IMR-90 (cell line): ENCODE results near the gene DIP2B. TPM values are rescaled to one million over a fixed set of nuclear protein-coding genes. Genes with fewer than 3 reads are reported as not detected.

Experiments
- ATAC-seq: fragments of 200-7000 bp; cut with Tn5 transposase; 2 replicates; pipeline ENCODE4 v1.9.1; 2020; ENCODE audit warnings: low read depth, mild to moderate bottlenecking, moderate library complexity
- BruUV-seq: library from RNA; stranded (reverse); fragments of 400-500 nt; replicated peaks from 2 replicates; lab custom pipeline; 2021; lab: Mats Ljungman, UMichigan
- CTCF ChIA-PET: fragments of 300-600 bp; formaldehyde crosslinking; extraction: SDS; loops from one replicate; lab custom pipeline; 2021; ENCODE audit warnings: antibody characterized with exemption; lab: Yijun Ruan, JAX
- POLR2A ChIA-PET: fragments of 300-600 bp; sonication (Branson Sonifier 250); formaldehyde crosslinking; loops from one replicate; lab custom pipeline; 2022; ENCODE audit warnings: antibody characterized with exemption; ENCODE audit not compliant: unreplicated experiment; lab: Charles Lee
- DNase-seq: peaks from one replicate; pipeline ENCODE4 v3.0.0; 2013
- H2AFZ ChIP-seq: replicated peaks from 2 replicates; pipeline ENCODE3; 2013; ENCODE audit warnings: low read length, mild to moderate bottlenecking; ENCODE audit not compliant: poor library complexity
- H2AK5ac ChIP-seq: 2 replicates; pipeline ENCODE4 v1.6.1; 2013; ENCODE audit warnings: low read depth, low read length, inconsistent platforms
- H2AK9ac ChIP-seq: replicated peaks from 2 replicates; pipeline ENCODE3; 2013; ENCODE audit warnings: mild to moderate bottlenecking, low read depth, low read length, moderate library complexity; ENCODE audit not compliant: poor library complexity
- H2BK120ac ChIP-seq: 2 replicates; pipeline ENCODE4 v1.6.1; 2013; ENCODE audit warnings: low read depth, low read length, inconsistent platforms
- H2BK15ac ChIP-seq: 3 replicates; pipeline ENCODE4 v1.6.1; 2013; ENCODE audit warnings: low read depth, low read length, inconsistent platforms
- H2BK20ac ChIP-seq: 2 replicates; pipeline ENCODE4 v1.6.1; 2013; ENCODE audit warnings: low read depth, mild to moderate bottlenecking, inconsistent platforms, low read length, moderate library complexity
- H2BK5ac ChIP-seq: 2 replicates; pipeline ENCODE4 v1.6.1; 2013; ENCODE audit warnings: mild to moderate bottlenecking, low read depth, low read length, inconsistent platforms; ENCODE audit not compliant: poor library complexity, severe bottlenecking
- H3K14ac ChIP-seq: replicated peaks from 2 replicates; pipeline ENCODE4 v1.6.1; 2013; ENCODE audit warnings: low read depth, low read length, inconsistent platforms
- H3K18ac ChIP-seq: 2 replicates; pipeline ENCODE4 v1.6.1; 2013; ENCODE audit warnings: low read depth, low read length, control low read depth
- H3K23ac ChIP-seq: 2 replicates; pipeline ENCODE4 v1.6.1; 2013; ENCODE audit warnings: low read depth, low read length, inconsistent platforms
- H3K27ac ChIP-seq: 2 replicates; pipeline ENCODE4 v1.5.1; 2013; ENCODE audit warnings: mild to moderate bottlenecking, control low read depth, low read length; ENCODE audit not compliant: insufficient read depth
- H3K27me3 ChIP-seq: 2 replicates; pipeline ENCODE4 v1.6.1; 2013; ENCODE audit warnings: low read length; ENCODE audit not compliant: control insufficient read depth, insufficient read depth
- H3K36me3 ChIP-seq: 2 replicates; pipeline ENCODE4 v1.6.1; 2013; ENCODE audit warnings: low read length, mixed read lengths; ENCODE audit not compliant: control insufficient read depth, insufficient read depth
- H3K4ac ChIP-seq: 2 replicates; pipeline ENCODE4 v1.6.1; 2013; ENCODE audit warnings: low read depth, low read length, inconsistent platforms
- H3K4me1 ChIP-seq: 2 replicates; pipeline ENCODE4 v1.6.1; 2013; ENCODE audit warnings: low read length, mixed read lengths; ENCODE audit not compliant: control insufficient read depth, insufficient read depth
- H3K4me2 ChIP-seq: 2 replicates; pipeline ENCODE4 v1.6.1; 2013; ENCODE audit warnings: low read depth, mild to moderate bottlenecking, control low read depth, low read length, moderate library complexity
- H3K4me3 ChIP-seq: 2 replicates; pipeline ENCODE4 v1.5.1; 2013; ENCODE audit warnings: low read depth, mild to moderate bottlenecking, control low read depth, low read length, moderate library complexity; ENCODE audit not compliant: insufficient read depth
- H3K56ac ChIP-seq: 2 replicates; pipeline ENCODE4 v1.6.1; 2013; ENCODE audit warnings: low read length, inconsistent platforms; ENCODE audit not compliant: insufficient read depth; ENCODE audit errors: extremely low read depth
- H3K79me1 ChIP-seq, 2 experiments: 2 replicates each; pipeline ENCODE4 v1.6.1; 2013; ENCODE audit warnings: low read length in 2 of 2, inconsistent platforms in 1 of 2, low read depth in 1 of 2
- H3K9ac ChIP-seq: 2 replicates; pipeline ENCODE4 v1.6.1; 2013; ENCODE audit warnings: low read depth, low read length, control low read depth
- H3K9me1 ChIP-seq: 2 replicates; pipeline ENCODE4 v1.6.1; 2013; ENCODE audit warnings: low read length, inconsistent platforms; ENCODE audit not compliant: insufficient read depth
- H3K9me3 ChIP-seq: 2 replicates; pipeline ENCODE4 v1.6.1; 2013; ENCODE audit warnings: low read length; ENCODE audit not compliant: control insufficient read depth, insufficient read depth
- H4K20me1 ChIP-seq: 2 replicates; pipeline ENCODE4 v1.6.1; 2013; ENCODE audit warnings: low read length, inconsistent platforms; ENCODE audit not compliant: insufficient read depth
- H4K5ac ChIP-seq: 2 replicates; pipeline ENCODE4 v1.6.1; 2013; ENCODE audit warnings: mild to moderate bottlenecking, low read depth, low read length, control low read depth
- H4K8ac ChIP-seq, 2 experiments: 2 replicates each; pipeline ENCODE4 v1.6.1; 2013; ENCODE audit warnings: low read depth in 2 of 2, low read length in 2 of 2, control low read depth in 1 of 2, inconsistent platforms in 1 of 2
- H4K91ac ChIP-seq: 2 replicates; pipeline ENCODE4 v1.6.1; 2013; ENCODE audit warnings: low read depth, low read length, inconsistent platforms; ENCODE audit not compliant: insufficient read depth
- BHLHE40 ChIP-seq: fragments of 150-350 bp; IDR thresholded peaks from 2 replicates; pipeline ENCODE4 v1.6.1; 2016; ENCODE audit warnings: mild to moderate bottlenecking, low read depth, low read length
- CEBPB ChIP-seq: IDR thresholded peaks from 2 replicates; pipeline ENCODE4 v1.6.1; 2012; ENCODE audit warnings: low read depth, low read length, improper control_type of control experiment
- CHD1 ChIP-seq: IDR thresholded peaks from 2 replicates; pipeline ENCODE4 v1.6.1; 2012; ENCODE audit warnings: low read depth, low read length, improper control_type of control experiment
- FOS ChIP-seq: fragments of 150-350 bp; IDR thresholded peaks from 2 replicates; pipeline ENCODE4 v1.6.1; 2016; ENCODE audit warnings: low read depth, low read length
- MAFK ChIP-seq: IDR thresholded peaks from 2 replicates; pipeline ENCODE4 v1.6.1; 2012; ENCODE audit warnings: low read depth, low read length, improper control_type of control experiment
- MXI1 ChIP-seq: IDR thresholded peaks from 2 replicates; pipeline ENCODE4 v1.6.1; 2012; ENCODE audit warnings: low read depth, mild to moderate bottlenecking, low read length, moderate library complexity, borderline replicate concordance
- NFE2L2 ChIP-seq: fragments of 150-350 bp; IDR thresholded peaks from 2 replicates; pipeline ENCODE4 v1.6.1; 2016; ENCODE audit warnings: low read depth, mild to moderate bottlenecking, low read length
- POLR2A ChIP-seq: IDR thresholded peaks from 2 replicates; pipeline ENCODE4 v1.6.1; 2012; ENCODE audit warnings: mild to moderate bottlenecking, low read depth, low read length
- RFX5 ChIP-seq: IDR thresholded peaks from 2 replicates; pipeline ENCODE4 v1.8.0; 2012; ENCODE audit warnings: low read depth, mild to moderate bottlenecking, low read length, moderate library complexity
- SMC3 ChIP-seq: fragments of 150-350 bp; IDR thresholded peaks from 2 replicates; pipeline ENCODE4 v1.6.1; 2016; ENCODE audit warnings: low read depth, mild to moderate bottlenecking, antibody characterized with exemption, low read length, moderate library complexity
- USF2 ChIP-seq: fragments of 150-350 bp; IDR thresholded peaks from 2 replicates; pipeline ENCODE4 v1.6.1; 2017; ENCODE audit warnings: mild to moderate bottlenecking, antibody characterized with exemption, low read length, low read depth
- WGBS, 2 experiments: methylation state at CpG; one replicate each; pipeline versions ENCODE4 v1.1.5 to v1.1.7; 2013; ENCODE audit warnings: missing lambda C conversion rate in 2 of 2; ENCODE audit not compliant: insufficient read length in 1 of 2; ENCODE audit errors: extremely low coverage in 2 of 2; 5-methylcytosine and 5-hydroxymethylcytosine counted together
- dilution Hi-C: fragments of 300-500 bp; cut with HindIII; formaldehyde crosslinking; loops from one replicate; pipeline ENCODE4 v1.14.3; 2018; ENCODE audit warnings: low sequenced_read_pairs; ENCODE audit not compliant: unreplicated experiment
- in situ Hi-C: fragments of 300-500 bp; cut with MboI; formaldehyde crosslinking; loops from 3 replicates; pipeline ENCODE4 v1.14.3; 2019; ENCODE audit warnings: low sequenced_read_pairs, inconsistent platforms, mixed read lengths
- intact Hi-C: fragments of 100-400 bp; cut with micrococcal nuclease; formaldehyde crosslinking; loops from 2 replicates; pipeline ENCODE4 v1.10.0; 2022
- polyA plus RNA-seq, 3 experiments: library from polyadenylated mRNA; depleted of rRNA; stranded (reverse); fragments of >200 nt; gene quantifications; 2 replicates each; pipeline ENCODE4 v1.2.3, GENCODE V29; 2012; ENCODE audit warnings: low replicate concordance in 1 of 3
- total RNA-seq: library from RNA; depleted of rRNA; stranded (reverse); fragments of >200 nt; gene quantifications from 2 replicates; pipeline ENCODE4 v1.2.3, GENCODE V29; 2012
- TF ChIP-seq, protein P1 (sequence below): conservative IDR thresholded peaks from 2 replicates; pipeline ENCODE4 v1.5.1; 2012; ENCODE audit warnings: mild to moderate bottlenecking, low read depth, low read length, improper control_type of control experiment
- TF ChIP-seq, protein P2 (sequence below): fragments of 150-350 bp; IDR thresholded peaks from 2 replicates; pipeline ENCODE4 v1.6.1; 2016; ENCODE audit warnings: low read depth, mild to moderate bottlenecking, low read length, moderate library complexity, borderline replicate concordance

DIP2B gene
- total and polyA plus RNA-seq, 2 of the 4 experiments (the other 2 are of a cell fraction), result 7.7 to 12.9 TPM

DNA sequence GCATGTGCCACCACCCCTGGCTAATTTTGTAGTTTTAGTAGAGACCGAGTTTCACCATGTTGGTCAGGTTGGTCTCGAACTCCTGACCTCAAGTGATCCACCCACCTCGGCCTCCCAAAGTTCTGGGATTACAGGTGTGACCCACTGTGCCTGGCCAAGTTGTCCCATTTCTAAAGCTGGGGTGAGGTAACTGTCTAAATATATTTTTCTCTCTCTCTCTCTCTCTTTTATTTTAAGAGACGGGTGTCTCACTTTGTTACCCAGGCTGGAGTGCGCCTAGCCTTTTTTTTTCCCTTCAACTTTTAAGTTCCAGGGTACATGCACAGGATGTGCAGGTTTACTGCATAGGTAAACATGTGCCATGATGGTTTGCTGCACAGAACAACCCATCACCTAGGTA, 267.7 kb downstream of the DIP2B start:
- H2BK5ac ChIP-seq, result no peak overlapping the region
- TF ChIP-seq, protein P1, sequence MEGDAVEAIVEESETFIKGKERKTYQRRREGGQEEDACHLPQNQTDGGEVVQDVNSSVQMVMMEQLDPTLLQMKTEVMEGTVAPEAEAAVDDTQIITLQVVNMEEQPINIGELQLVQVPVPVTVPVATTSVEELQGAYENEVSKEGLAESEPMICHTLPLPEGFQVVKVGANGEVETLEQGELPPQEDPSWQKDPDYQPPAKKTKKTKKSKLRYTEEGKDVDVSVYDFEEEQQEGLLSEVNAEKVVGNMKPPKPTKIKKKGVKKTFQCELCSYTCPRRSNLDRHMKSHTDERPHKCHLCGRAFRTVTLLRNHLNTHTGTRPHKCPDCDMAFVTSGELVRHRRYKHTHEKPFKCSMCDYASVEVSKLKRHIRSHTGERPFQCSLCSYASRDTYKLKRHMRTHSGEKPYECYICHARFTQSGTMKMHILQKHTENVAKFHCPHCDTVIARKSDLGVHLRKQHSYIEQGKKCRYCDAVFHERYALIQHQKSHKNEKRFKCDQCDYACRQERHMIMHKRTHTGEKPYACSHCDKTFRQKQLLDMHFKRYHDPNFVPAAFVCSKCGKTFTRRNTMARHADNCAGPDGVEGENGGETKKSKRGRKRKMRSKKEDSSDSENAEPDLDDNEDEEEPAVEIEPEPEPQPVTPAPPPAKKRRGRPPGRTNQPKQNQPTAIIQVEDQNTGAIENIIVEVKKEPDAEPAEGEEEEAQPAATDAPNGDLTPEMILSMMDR, result no peak
- no peak for TF ChIP-seq FOS
- TF ChIP-seq MAFK, result no peak
- no peak for TF ChIP-seq SMC3
- no peak for TF ChIP-seq BHLHE40
- no peak for TF ChIP-seq CEBPB
- TF ChIP-seq NFE2L2, result no peak
- TF ChIP-seq RFX5, result no peak
- no peak for TF ChIP-seq CHD1
- no peak for TF ChIP-seq POLR2A
- no peak for TF ChIP-seq USF2
- TF ChIP-seq, protein P2, sequence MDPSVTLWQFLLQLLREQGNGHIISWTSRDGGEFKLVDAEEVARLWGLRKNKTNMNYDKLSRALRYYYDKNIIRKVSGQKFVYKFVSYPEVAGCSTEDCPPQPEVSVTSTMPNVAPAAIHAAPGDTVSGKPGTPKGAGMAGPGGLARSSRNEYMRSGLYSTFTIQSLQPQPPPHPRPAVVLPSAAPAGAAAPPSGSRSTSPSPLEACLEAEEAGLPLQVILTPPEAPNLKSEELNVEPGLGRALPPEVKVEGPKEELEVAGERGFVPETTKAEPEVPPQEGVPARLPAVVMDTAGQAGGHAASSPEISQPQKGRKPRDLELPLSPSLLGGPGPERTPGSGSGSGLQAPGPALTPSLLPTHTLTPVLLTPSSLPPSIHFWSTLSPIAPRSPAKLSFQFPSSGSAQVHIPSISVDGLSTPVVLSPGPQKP, result no peak
- no peak for TF ChIP-seq MXI1
- H3K23ac ChIP-seq, result no peak overlapping the region
- no peak for DNase-seq
- H4K8ac ChIP-seq, result no peak overlapping the region
- CTCF ChIA-PET, result no interaction called here
- 0 out of 2 replicates have a peak, but pooled peaks cover 3% of the 10 kb centered on the region for H3K4me1 ChIP-seq
- no peak for ATAC-seq
- H3K79me1 ChIP-seq, result peaks cover 34 to 70% of the 10 kb centered on the region in 2 experiments
- H3K27ac ChIP-seq, result no peak overlapping the region
- intact Hi-C loops, result no loop called here
- in situ Hi-C loops, result no loop called here
- H3K27me3 ChIP-seq, result no peaks in the 10 kb centered on the region
- WGBS, 2 experiments, result 100% methylated on average over 1 of the region's 5 CpGs; no CpG with 5 or more reads in 1 of the 2 experiments
- no peak overlapping the region for H2BK15ac ChIP-seq
- no peak overlapping the region for H3K56ac ChIP-seq
- peaks cover 9% of the 10 kb centered on the region for H4K20me1 ChIP-seq
- H4K91ac ChIP-seq, result no peak overlapping the region
- H3K9ac ChIP-seq, result no peak overlapping the region
- no TSS peak for BruUV-seq
- H3K4me3 ChIP-seq, result no peak overlapping the region
- no peaks in the 10 kb centered on the region; the same call in 1 of the 2 replicates for H3K9me3 ChIP-seq
- H2AK9ac ChIP-seq, result no peak overlapping the region
- no peak overlapping the region for H2AK5ac ChIP-seq
- H3K9me1 ChIP-seq, result peaks cover 5% of the 10 kb centered on the region
- H3K14ac ChIP-seq, result no peak overlapping the region
- peaks cover 3% of the 10 kb centered on the region for H3K36me3 ChIP-seq
- dilution Hi-C loops, result no loop called here
- POLR2A ChIA-PET, result no interaction called here
- H3K18ac ChIP-seq, result no peak overlapping the region
- no peak overlapping the region for H2BK20ac ChIP-seq
- H3K4me2 ChIP-seq, result no peak overlapping the region
- H4K5ac ChIP-seq, result no peak overlapping the region
- no peak overlapping the region for H3K4ac ChIP-seq
- H2AFZ ChIP-seq, result no peak overlapping the region
- no peak overlapping the region for H2BK120ac ChIP-seq
